Mesenchymal stem cell (in vitro differentiated cells and primary cell): Measurements from ENCODE around the gene ACOT11.
A peak's percentile ranks its signal among the peaks of the same experiment; 100 is the strongest.

ENCODE experiments used
- DNase-seq: peaks from one replicate; pipeline ENCODE4 v3.0.0-alpha.2; 2013
- H2AFZ ChIP-seq: one replicate; pipeline ENCODE4 v1.6.1; 2013; ENCODE audit warnings: low read depth, mild to moderate bottlenecking, control low read depth, inconsistent platforms, low read length, moderate library complexity
- H2AK5ac ChIP-seq: 2 replicates; pipeline ENCODE4 v1.6.1; 2013; ENCODE audit warnings: low read length, moderate library complexity, mild to moderate bottlenecking, inconsistent platforms; ENCODE audit not compliant: severe bottlenecking
- H2BK120ac ChIP-seq: one replicate; pipeline ENCODE4 v1.6.1; 2013; ENCODE audit warnings: low read depth, mild to moderate bottlenecking, inconsistent platforms, low read length, moderate library complexity
- H2BK12ac ChIP-seq, 2 experiments: one replicate each; pipeline ENCODE4 v1.6.1; 2013; ENCODE audit warnings: inconsistent platforms in 2 of 2, low read length in 2 of 2, mild to moderate bottlenecking in 2 of 2, moderate library complexity in 2 of 2, control low read depth in 1 of 2
- H2BK15ac ChIP-seq: one replicate; pipeline ENCODE4 v1.6.1; 2013; ENCODE audit warnings: mild to moderate bottlenecking, low read depth, inconsistent platforms; ENCODE audit not compliant: poor library complexity, severe bottlenecking
- H2BK5ac ChIP-seq: 2 replicates; pipeline ENCODE4 v1.6.1; 2013; ENCODE audit warnings: low read depth, mild to moderate bottlenecking, low read length, control low read depth, inconsistent platforms; ENCODE audit not compliant: poor library complexity, severe bottlenecking
- H3K14ac ChIP-seq, 2 experiments: one replicate each; pipeline ENCODE4 v1.6.1; 2013; ENCODE audit warnings: inconsistent platforms in 2 of 2, low read length in 2 of 2, control low read depth in 1 of 2, mild to moderate bottlenecking in 1 of 2, moderate library complexity in 1 of 2
- H3K18ac ChIP-seq, 2 experiments: one replicate each; pipeline ENCODE4 v1.6.1; 2013; ENCODE audit warnings: inconsistent platforms in 2 of 2, low read length in 2 of 2, control low read depth in 1 of 2, low read depth in 1 of 2, mild to moderate bottlenecking in 1 of 2
- H3K23ac ChIP-seq, 2 experiments: one replicate each; pipeline ENCODE4 v1.6.1; 2013; ENCODE audit warnings: inconsistent platforms in 2 of 2, low read length in 2 of 2, mild to moderate bottlenecking in 2 of 2, moderate library complexity in 2 of 2, control low read depth in 1 of 2
- H3K27ac ChIP-seq: 2 replicates; pipeline ENCODE4 v1.5.1; 2013; ENCODE audit warnings: mild to moderate bottlenecking, moderate library complexity, low read length, control low read depth, inconsistent platforms; ENCODE audit not compliant: poor library complexity, severe bottlenecking
- H3K27me3 ChIP-seq, 2 experiments: 2 replicates each; pipeline versions ENCODE4 v1.6.1 to v1.7.0; 2013; ENCODE audit warnings: low read length in 2 of 2, mild to moderate bottlenecking in 2 of 2, moderate library complexity in 2 of 2, control low read depth in 1 of 2, inconsistent platforms in 1 of 2; ENCODE audit not compliant: control insufficient read depth in 1 of 2, insufficient read depth in 1 of 2
- H3K36me3 ChIP-seq, 2 experiments: 2 replicates each; pipeline versions ENCODE4 v1.6.1 to v1.7.0; 2013; ENCODE audit warnings: low read length in 2 of 2, control low read depth in 1 of 2, inconsistent platforms in 1 of 2, low read depth in 1 of 2, mild to moderate bottlenecking in 1 of 2; ENCODE audit not compliant: insufficient read depth in 2 of 2, control insufficient read depth in 1 of 2
- H3K4ac ChIP-seq, 2 experiments: one replicate each; pipeline ENCODE4 v1.6.1; 2013; ENCODE audit warnings: inconsistent platforms in 2 of 2, low read length in 2 of 2, mild to moderate bottlenecking in 2 of 2, moderate library complexity in 2 of 2, control low read depth in 1 of 2, low read depth in 1 of 2
- H3K4me1 ChIP-seq: 2 replicates; pipeline ENCODE4 v1.6.1; 2013; ENCODE audit warnings: low read depth, low read length, control low read depth; ENCODE audit not compliant: control insufficient read depth, insufficient read depth
- H3K4me2 ChIP-seq: 2 replicates; pipeline ENCODE4 v1.6.1; 2013; ENCODE audit warnings: low read length, mild to moderate bottlenecking, inconsistent platforms; ENCODE audit not compliant: poor library complexity, severe bottlenecking
- H3K4me3 ChIP-seq, 2 experiments: 2 replicates each; pipeline versions ENCODE4 v1.5.1 to v1.7.0; 2013; ENCODE audit warnings: low read length in 2 of 2, mild to moderate bottlenecking in 2 of 2, control low read depth in 1 of 2, low read depth in 1 of 2; ENCODE audit not compliant: insufficient read depth in 1 of 2
- H3K79me1 ChIP-seq: replicated peaks from 2 replicates; pipeline ENCODE4 v1.6.1; 2013; ENCODE audit warnings: mild to moderate bottlenecking, control low read depth, low read length, inconsistent platforms; ENCODE audit not compliant: poor library complexity, severe bottlenecking
- H3K9ac ChIP-seq: 2 replicates; pipeline ENCODE4 v1.7.0; 2013; ENCODE audit warnings: mild to moderate bottlenecking, low read length, moderate library complexity
- H3K9me3 ChIP-seq: 2 replicates; pipeline ENCODE4 v1.7.0; 2013; ENCODE audit warnings: mild to moderate bottlenecking, low read length; ENCODE audit not compliant: control insufficient read depth
- H4K8ac ChIP-seq: one replicate; pipeline ENCODE4 v1.6.1; 2013; ENCODE audit warnings: inconsistent platforms, mild to moderate bottlenecking, low read length, moderate library complexity
- H4K91ac ChIP-seq: one replicate; pipeline ENCODE4 v1.6.1; 2013; ENCODE audit warnings: mild to moderate bottlenecking, low read length, inconsistent platforms
- WGBS: methylation state at CpG from one replicate; pipeline ENCODE4 v1.1.7; 2013; ENCODE audit warnings: mixed read lengths; 5-methylcytosine and 5-hydroxymethylcytosine counted together

The ACOT11 gene

DNA sequence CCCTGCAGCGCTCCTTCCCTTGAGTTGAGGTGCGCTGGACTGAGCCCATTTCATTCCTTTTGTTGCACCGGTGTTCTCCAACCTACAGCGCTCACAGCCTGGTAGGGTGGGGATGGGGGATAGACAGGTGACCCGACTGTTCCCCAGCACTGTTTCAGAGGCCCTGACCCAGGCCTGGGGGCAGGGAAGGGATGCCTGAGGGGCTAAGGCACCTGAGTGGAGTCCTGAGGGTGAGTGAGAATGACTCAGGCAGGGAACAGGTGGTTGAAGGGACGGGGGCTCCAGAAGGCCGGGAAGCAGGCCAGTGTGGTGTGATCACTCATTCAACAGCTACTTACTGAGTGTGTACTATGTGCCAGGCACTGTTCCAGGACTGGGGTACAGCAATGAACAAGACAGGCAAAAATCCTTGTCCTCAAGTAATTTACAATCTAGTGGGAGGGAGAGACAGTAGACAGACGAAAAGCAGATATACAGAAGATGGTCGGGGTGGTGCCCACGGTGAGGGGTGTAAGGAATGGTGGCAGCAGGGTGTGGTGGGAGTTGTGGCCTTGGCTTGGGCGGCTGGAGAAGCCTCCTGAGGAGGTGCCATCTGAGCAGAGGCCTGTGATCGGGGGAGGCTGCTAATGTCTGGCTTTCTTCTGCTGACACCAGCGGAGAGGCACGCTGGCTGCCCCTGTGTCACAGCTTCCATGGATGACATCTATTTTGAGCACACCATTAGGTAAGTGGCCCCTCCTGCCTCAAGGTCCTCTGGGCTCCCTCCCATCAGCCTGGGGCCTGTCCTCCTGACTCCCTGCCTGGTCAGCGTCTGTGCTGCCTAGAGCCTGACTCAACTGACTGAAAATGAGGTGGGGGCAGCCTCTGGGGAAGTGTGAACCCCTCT is 37.4 kb downstream of the ACOT11 start:
- Histone ChIP-seq H3K4ac (no peak overlapping the region), H2BK120ac (no peak overlapping the region), H3K27ac (no peak overlapping the region), H3K4me2 (no peak overlapping the region), H3K27me3 (peaks cover 0 to 5% of the 10 kb centered on the region in 2 experiments), H3K9ac (no peak overlapping the region), H2BK5ac (no peak overlapping the region), H3K9me3 (no peaks in the 10 kb centered on the region), H3K23ac (no peak overlapping the region), H2AK5ac (no peak overlapping the region), H4K8ac (no peak overlapping the region), H3K18ac (no peak overlapping the region), H3K4me1 (peaks cover 14% of the 10 kb centered on the region), H2BK15ac (peak overlapping the region; percentile 17), H3K14ac (no peak overlapping the region), H3K79me1 (no peaks in the 10 kb centered on the region), H3K4me3 (no peak overlapping the region), H4K91ac (no peak overlapping the region), H2BK12ac (no peak overlapping the region), H3K36me3 (no peaks in the 10 kb centered on the region), H2AFZ (no peak overlapping the region)
- no peak for DNase-seq
- 88% methylated on average over 15 of the region's 15 CpGs for WGBS

DNA sequence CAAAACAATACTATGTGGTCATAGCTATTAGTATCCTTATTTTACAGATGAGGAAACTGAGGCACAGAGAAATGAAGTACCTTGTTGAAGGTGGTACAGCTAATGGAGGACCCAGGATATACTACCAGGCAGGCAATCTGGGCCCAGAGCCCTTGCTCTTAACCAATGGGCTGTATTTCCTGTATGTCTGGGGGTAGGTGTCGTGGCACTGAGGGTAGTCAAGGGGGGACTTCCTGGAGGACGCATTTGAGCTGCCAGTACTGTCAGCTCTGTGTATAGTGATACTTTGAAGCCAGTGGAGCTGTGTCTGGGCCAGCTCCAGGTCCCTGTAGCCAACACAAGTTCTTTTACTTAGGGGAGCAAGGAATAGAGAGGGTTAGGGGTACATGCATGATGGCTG is 40.3 kb downstream of the ACOT11 start:
- H3K4me1 ChIP-seq: peaks cover 8% of the 10 kb centered on the region
- no peak for DNase-seq
- no peak overlapping the region for H2BK12ac ChIP-seq
- no peak overlapping the region for H3K14ac ChIP-seq
- 67% methylated on average over 2 of the region's 2 CpGs for WGBS
- no peak overlapping the region for H3K4me2 ChIP-seq
- H2AFZ ChIP-seq: no peak overlapping the region
- no peak overlapping the region for H3K23ac ChIP-seq
- H2AK5ac ChIP-seq: no peak overlapping the region
- peak overlapping the region; percentile 24 for H4K8ac ChIP-seq
- H3K36me3 ChIP-seq: no peaks in the 10 kb centered on the region
- H3K27ac ChIP-seq: no peak overlapping the region
- no peak overlapping the region for H3K9ac ChIP-seq
- H2BK5ac ChIP-seq: no peak overlapping the region
- no peak overlapping the region for H3K4me3 ChIP-seq
- H2BK120ac ChIP-seq: no peak overlapping the region
- no peaks in the 10 kb centered on the region for H3K79me1 ChIP-seq
- H2BK15ac ChIP-seq: peak overlapping the region; percentile 13
- H3K18ac ChIP-seq: no peak overlapping the region
- H4K91ac ChIP-seq: no peak overlapping the region
- H3K9me3 ChIP-seq: no peaks in the 10 kb centered on the region
- peaks cover 0 to 5% of the 10 kb centered on the region in 2 experiments for H3K27me3 ChIP-seq
- H3K4ac ChIP-seq: no peak overlapping the region

DNA sequence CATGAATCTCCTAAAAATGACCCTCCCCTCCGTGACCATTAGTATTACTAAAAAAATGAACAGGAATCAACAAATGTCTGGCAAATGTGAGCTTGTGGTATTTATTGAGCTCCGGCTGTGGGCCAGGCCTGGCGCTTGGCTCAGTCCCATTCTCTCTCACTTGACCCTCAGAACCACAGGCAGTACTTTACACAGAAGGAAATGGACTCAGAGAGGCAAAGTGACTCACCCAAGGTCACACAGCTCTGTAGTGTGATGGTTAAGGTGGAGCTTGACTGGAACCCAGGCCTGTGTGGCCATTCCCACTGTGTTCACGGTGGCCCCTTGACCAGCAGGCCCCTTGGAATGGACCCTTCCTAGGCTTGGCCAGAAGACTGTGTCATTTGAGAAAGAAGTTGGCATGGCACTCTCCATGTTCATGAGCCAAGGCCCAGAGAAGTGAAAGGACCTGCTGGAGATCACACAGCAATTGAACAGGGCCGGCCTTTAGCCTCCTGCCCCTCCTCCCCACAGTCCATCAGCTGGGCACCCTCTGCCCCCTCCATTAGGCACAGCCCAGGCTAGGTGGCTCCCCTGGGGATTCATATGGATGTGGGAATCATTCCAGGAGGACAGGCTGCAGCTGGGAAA is 43.2 kb downstream of the ACOT11 start:
- no peak overlapping the region for H4K8ac ChIP-seq
- H3K18ac ChIP-seq: no peak overlapping the region
- no peak overlapping the region for H2BK12ac ChIP-seq
- no peak overlapping the region for H2BK120ac ChIP-seq
- H3K4me2 ChIP-seq: no peak overlapping the region
- 83% methylated on average over 3 of the region's 5 CpGs for WGBS
- H3K14ac ChIP-seq: peak overlapping the region in 1 of 2 experiments; percentile 13
- H3K4ac ChIP-seq: no peak overlapping the region
- H3K9ac ChIP-seq: no peak overlapping the region
- H2AK5ac ChIP-seq: no peak overlapping the region
- H3K4me3 ChIP-seq: no peak overlapping the region
- peak; percentile 18 for DNase-seq
- no peak overlapping the region for H2BK15ac ChIP-seq
- H2BK5ac ChIP-seq: no peak overlapping the region
- H3K27ac ChIP-seq: no peak overlapping the region
- no peak overlapping the region for H2AFZ ChIP-seq
- H3K36me3 ChIP-seq: no peaks in the 10 kb centered on the region
- no peaks in the 10 kb centered on the region for H3K27me3 ChIP-seq
- H3K9me3 ChIP-seq: no peaks in the 10 kb centered on the region
- peaks cover 7% of the 10 kb centered on the region for H3K4me1 ChIP-seq
- no peaks in the 10 kb centered on the region for H3K79me1 ChIP-seq
- no peak overlapping the region for H3K23ac ChIP-seq
- H4K91ac ChIP-seq: no peak overlapping the region

DNA sequence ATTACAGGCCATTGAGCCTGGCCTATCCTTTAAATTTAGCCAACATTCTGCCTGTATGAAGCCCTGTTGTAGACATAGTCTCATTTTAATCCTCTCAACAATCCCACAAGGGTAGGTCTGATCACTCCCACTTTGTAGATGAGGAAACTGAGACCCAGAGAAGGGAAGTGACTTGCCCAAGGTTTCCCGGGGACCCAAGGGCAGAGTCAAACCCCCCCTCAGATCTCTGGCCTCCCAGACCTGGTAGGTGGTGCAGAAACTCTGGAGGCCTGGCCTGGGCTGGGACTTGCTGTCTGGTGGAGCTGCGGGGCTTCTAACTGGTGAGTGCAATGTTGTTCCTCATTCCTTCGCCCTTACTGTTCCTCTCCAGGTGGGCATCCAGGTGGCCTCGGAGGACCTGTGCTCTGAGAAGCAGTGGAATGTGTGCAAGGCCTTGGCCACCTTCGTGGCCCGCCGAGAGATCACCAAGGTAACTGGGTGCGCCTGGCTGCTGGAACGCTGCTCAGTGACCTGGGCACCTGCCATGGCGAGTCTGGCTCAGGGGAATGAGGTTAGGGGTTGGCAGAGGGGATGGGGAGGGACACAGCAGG is 45.6 kb downstream of the ACOT11 start:
- H3K79me1 ChIP-seq: no peaks in the 10 kb centered on the region
- H4K8ac ChIP-seq: no peak overlapping the region
- no peak overlapping the region for H2BK12ac ChIP-seq
- no peak for DNase-seq
- WGBS: 90% methylated on average over 7 of the region's 10 CpGs
- no peak overlapping the region for H2AK5ac ChIP-seq
- H3K18ac ChIP-seq: no peak overlapping the region
- H3K23ac ChIP-seq: no peak overlapping the region
- H3K4me3 ChIP-seq: no peak overlapping the region
- no peak overlapping the region for H2AFZ ChIP-seq
- H2BK15ac ChIP-seq: no peak overlapping the region
- H3K9me3 ChIP-seq: no peaks in the 10 kb centered on the region
- no peak overlapping the region for H3K27ac ChIP-seq
- no peaks in the 10 kb centered on the region for H3K27me3 ChIP-seq
- no peak overlapping the region for H4K91ac ChIP-seq
- no peak overlapping the region for H3K4me2 ChIP-seq
- no peak overlapping the region for H3K4ac ChIP-seq
- H3K4me1 ChIP-seq: peaks cover 7% of the 10 kb centered on the region
- no peaks in the 10 kb centered on the region for H3K36me3 ChIP-seq
- no peak overlapping the region for H2BK120ac ChIP-seq
- no peak overlapping the region for H3K9ac ChIP-seq
- no peak overlapping the region for H3K14ac ChIP-seq
- H2BK5ac ChIP-seq: no peak overlapping the region
